ENCODE results near the gene GTPBP6.
"Not testable (repeated sequence)": the region's sequence is repeated elsewhere in the genome, so short reads cannot be mapped to it uniquely, and the experiment has no call there.

The GTPBP6 gene

DNA sequence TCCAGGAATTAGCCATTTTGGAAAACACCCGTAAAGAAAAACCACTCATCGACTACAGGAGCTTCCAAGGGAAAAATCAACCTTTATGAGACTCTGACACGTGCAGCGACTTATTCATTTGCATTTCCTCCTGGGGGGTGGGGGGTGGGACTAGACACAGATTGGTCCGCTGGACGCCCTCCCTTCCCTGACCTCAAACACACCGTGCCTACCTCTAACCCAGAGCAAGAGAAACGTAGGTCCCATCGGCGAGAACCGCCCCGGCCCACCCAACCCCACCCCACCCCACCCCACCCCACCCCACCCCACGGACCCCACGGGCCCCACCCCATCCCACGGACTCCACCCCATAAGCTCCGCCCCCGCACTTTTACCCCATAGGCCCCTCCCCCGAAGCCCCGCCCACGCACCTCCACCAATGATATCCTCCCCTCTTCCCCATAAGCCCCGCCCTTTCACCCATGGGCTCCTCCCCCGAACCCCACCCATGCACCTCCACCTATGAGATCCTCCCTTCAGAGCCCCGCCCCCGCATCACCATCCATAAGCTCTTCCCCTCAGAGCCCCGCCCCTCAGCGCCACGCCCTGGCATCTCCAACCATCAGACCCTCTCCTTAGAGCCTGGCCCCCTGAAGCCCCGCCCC is 1.1 kb downstream of the GTPBP6 start:
- Mint-ChIP-seq H3K27me3 (no peaks in the 10 kb centered on the region), H3K27ac (peak overlapping the region; percentile 79), H3K4me1 (peaks cover 20% of the 10 kb centered on the region), H3K36me3 (peaks cover 32% of the 10 kb centered on the region), H3K9me3 (peaks cover 3% of the 10 kb centered on the region), H3K4me3 (peak overlapping the region; percentile 79)
- no peak for ATAC-seq

DNA sequence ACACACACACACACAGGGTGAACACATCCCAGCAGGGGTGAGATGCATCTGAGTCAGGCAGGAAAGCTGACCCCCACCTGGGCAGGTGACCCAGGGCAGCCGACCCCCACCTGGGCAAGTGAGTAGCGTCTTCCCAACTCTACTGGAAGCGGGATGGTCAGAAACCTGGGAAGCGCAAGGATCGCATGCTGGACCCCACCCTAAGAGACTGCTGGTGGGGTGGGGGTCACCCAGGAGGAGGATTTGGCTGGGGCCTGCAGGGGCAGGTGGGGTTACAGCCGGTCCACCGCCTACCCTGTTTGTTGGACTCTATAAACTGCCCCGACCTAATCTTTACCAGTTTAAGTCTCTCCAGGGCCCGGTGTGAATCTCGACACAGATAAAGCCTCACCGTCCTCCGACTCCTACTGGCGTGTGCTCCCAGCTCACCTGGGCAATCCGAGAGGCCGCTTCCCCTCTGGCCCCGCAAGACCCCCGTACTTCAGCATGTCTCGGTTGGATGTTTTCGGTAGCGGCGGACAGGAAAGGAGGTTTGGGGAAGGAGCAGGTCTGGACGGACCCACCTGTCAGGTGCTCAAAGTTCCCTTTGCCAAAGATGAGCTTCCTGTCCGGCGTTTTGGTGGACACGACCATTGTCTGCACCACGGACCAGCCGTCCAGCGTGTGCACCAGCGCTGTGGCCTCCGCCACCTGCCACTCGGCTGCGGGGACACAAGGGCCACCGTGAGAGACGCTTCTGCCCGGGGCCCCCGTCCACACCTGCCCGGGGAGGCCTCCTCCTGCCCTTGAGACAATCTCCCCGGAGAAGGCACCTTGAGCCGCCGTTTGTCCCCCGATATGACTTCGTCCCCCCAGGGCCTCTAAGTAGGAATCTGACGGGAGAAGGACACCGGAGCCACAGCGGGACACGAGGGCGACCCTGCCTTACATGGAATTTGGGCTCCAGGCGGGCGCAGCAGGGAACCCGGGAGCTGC is 2.0 kb downstream of the GTPBP6 start:
- peaks cover 18% of the 10 kb centered on the region for H3K4me1 Mint-ChIP-seq
- H3K27me3 Mint-ChIP-seq: no peaks in the 10 kb centered on the region
- ATAC-seq: no peak
- H3K36me3 Mint-ChIP-seq: peaks cover 41% of the 10 kb centered on the region
- peaks cover 3% of the 10 kb centered on the region for H3K9me3 Mint-ChIP-seq
- peak overlapping the region; percentile 58 for H3K4me3 Mint-ChIP-seq
- peak overlapping the region; percentile 79 for H3K27ac Mint-ChIP-seq

DNA sequence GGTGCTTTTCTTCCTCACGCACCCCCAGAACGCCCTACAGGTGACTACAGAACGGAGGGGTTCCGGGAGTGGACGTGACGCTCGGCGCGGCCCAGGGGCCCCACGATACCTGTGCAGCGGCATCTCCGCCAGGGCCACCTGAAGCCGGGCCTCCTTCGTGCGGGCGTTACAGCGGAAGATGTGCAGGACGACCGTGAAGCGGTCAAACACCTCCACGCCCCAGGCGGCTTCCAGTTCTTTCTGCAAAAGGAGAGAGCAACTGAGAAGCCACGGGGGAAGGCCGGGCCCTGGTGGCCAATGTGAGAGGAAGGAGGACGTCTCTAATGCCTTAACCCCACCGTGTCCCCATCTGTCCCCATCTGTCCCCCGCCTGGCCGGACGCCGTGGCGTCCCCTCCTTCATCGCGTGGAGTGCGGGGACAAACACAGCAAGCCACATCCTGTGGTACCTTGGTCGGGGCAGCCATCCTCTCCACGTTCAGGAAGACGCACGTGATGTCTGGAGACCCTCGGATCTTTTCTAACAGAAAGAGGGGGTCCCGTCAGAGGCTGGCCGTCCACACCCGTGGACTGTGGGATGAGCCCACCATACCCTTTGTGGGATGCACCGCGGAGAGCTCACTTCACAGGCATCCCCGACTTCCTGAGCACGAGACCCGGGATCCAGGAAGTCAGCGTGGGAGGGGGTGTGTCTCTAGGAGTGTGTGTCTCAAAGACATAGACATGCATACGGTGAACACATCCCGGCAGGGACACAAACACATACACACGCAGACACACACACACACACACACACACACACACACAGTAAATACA is 3.6 kb downstream of the GTPBP6 start:
- Mint-ChIP-seq H3K4me1 (peaks cover 8% of the 10 kb centered on the region), H3K36me3 (peaks cover 56% of the 10 kb centered on the region), H3K27me3 (no peaks in the 10 kb centered on the region), H3K27ac (no peak overlapping the region), H3K4me3 (no peak overlapping the region), H3K9me3 (peaks cover 3% of the 10 kb centered on the region)
- no peak for ATAC-seq

DNA sequence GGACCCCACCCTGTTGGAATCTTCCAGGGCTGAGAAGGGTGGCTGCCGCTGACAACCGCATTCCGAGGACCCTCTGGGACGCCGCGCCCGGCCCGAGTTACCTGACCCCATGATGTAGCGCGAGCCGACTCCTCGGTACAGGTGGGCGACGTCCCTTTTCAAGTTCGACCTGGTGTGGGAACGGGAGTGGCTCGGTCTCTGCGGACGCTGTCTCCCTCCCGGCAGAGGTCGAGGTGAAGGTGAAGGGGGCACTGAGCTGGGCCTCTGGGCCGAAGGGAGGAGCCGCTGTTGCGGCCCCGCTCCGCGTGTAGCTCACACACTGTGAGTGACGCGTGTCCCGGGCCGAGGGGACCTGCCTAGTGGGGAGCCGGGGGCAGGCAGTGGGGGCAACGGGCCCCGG is 4.5 kb downstream of the GTPBP6 start:
- no peak overlapping the region for H3K27ac Mint-ChIP-seq
- H3K36me3 Mint-ChIP-seq: peaks cover 65% of the 10 kb centered on the region

DNA sequence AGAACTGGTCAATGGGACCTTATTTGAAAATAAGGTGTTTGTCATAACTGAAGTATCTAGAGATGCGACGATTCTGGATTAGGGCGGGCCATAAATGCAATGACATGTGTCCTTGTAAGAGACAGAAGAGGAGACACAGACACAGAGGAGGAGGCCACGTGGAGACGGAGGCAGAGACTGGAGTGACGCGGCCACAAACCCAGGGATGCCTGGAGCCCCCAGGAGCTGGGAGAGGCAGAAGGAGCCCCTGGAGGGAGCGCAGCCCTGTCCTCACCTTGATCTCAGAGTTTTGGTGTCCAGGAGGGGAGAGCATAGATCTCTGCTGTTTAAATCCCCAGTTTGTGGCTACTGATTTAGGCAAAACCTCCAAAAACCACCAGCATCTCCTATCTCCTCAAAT is 5.0 kb downstream of the GTPBP6 start:
- Mint-ChIP-seq H3K9me3 (peaks cover 3% of the 10 kb centered on the region), H3K27ac (no peak overlapping the region), H3K27me3 (no peaks in the 10 kb centered on the region), H3K36me3 (peaks cover 66% of the 10 kb centered on the region), H3K4me1 (peaks cover 6% of the 10 kb centered on the region), H3K4me3 (no peak overlapping the region)
- ATAC-seq: no peak

More for the DNA sequence above, 4.5 kb downstream of the GTPBP6 start:
- Mint-ChIP-seq H3K9me3 (peaks cover 3% of the 10 kb centered on the region), H3K4me1 (peaks cover 6% of the 10 kb centered on the region), H3K27me3 (no peaks in the 10 kb centered on the region), H3K4me3 (no peak overlapping the region)
- no peak for ATAC-seq

DNA sequence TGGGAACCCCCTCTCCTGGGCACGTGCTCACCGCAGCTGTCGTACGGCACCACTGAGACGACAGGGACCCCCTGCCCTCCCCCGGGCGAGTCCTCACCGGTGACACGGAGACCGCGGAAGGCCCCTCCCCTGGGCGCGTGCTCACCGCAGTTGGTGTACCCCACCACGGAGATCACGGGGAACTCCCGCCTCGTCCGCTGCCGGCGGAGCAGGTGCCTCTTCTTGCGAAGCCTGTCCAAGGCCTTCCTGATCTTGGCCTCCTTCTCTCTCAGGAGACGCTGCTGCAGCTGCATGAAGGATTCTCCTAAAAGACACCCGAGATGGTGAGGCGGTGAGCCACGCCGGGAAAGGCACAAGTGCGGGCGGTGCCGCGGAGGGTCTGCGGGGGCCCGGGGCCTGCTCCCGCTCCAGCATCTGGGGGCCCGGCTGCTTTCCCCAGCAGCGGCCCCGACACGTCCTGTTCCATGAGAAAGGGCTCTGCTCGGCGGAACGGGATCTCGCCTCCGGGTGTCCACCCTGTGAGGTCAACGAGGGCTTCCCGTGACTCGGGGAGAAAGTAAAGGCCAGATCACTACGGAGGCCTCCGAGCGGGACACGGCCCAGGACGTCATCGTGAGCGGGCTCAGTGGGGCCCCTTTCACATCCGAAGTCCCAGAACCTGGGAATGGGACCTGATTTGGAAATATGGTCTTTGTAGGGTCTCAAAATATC is 5.8 kb downstream of the GTPBP6 start:
- peaks cover 67% of the 10 kb centered on the region for H3K36me3 Mint-ChIP-seq
- H3K4me1 Mint-ChIP-seq: peaks cover 2% of the 10 kb centered on the region
- H3K27ac Mint-ChIP-seq: no peak overlapping the region
- no peak overlapping the region for H3K4me3 Mint-ChIP-seq
- no peaks in the 10 kb centered on the region for H3K27me3 Mint-ChIP-seq
- peaks cover 1% of the 10 kb centered on the region for H3K9me3 Mint-ChIP-seq
- no peak for ATAC-seq

DNA sequence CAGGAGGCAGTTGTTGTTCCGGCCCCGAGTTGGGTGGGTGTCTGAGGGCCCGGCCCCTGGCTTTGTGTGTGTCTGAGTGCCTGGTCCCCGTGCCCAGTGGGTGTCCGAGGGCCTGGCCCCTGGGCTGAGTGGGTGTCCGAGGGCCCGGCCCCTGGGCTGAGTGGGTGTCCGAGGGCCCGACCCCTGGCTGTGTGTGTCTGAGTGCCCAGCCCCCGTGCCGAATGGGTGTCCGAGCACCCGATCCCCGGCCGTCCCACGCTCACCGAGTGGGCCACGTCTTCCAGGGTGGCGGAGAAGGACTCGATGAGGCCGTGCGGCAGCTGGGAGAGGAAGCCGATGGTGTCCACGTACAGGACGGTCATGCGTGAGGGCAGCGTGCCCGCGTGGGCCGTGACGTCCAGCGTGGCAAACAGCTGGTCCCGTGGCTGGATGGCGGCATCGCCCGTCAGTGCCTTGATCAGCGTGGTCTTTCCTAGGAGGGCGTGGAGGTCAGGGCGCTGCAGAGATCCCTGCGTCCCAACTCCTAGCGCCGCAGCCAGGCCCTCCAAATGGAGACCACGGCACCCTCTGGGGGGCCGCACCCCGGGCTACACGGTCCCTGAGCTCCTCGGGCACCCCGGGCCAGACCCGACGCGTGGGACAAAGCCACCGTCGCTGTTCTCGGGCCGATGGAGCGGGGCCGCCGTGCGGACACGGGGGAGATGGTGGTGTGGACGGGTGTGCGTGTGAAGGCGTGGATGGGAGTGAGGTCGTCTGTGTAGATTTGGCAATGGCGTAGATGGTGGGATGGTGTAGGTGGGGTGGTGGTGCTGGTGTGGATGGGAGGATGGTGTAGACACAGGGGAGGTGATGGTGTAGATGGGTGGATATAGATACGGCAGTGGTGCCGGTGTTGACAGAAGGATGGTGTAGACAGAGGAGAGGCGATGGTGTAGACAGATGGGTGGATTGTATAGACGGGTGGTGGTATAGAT is 7.2 kb downstream of the GTPBP6 start:
- no peaks in the 10 kb centered on the region for H3K4me1 Mint-ChIP-seq
- H3K4me3 Mint-ChIP-seq: no peak overlapping the region
- no peaks in the 10 kb centered on the region for H3K9me3 Mint-ChIP-seq
- H3K36me3 Mint-ChIP-seq: peaks cover 74% of the 10 kb centered on the region
- peak; percentile 28 for ATAC-seq
- no peaks in the 10 kb centered on the region for H3K27me3 Mint-ChIP-seq
- H3K27ac Mint-ChIP-seq: no peak overlapping the region

DNA sequence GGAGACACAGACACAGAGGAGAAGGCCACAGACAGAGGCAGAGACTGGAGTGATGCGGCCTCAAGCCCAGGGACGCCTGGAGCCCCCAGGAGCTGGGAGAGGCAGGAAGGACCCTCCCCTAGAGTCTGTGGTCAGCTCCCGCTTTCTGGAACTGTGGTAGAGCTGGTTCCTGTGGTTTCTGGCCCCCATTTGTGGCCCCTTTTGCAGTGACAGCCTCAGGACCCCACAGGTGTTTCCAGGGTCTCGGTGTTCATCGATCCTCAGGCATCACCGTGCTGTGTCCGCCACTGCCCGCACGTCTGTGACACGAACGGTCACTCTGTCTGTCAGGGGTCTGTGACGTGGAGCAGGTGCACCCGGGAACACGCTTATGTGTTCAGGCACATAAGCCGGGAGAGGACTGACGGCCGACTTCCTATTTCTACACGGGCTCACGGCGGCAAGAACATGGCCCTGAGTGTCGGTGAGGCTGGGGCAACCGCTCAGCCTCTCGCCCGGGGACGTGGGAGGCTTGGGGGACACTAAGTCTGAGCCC is 7.9 kb downstream of the GTPBP6 start:
- H3K4me1 Mint-ChIP-seq: no peaks in the 10 kb centered on the region
- H3K27ac Mint-ChIP-seq: no peak overlapping the region
- H3K27me3 Mint-ChIP-seq: no peaks in the 10 kb centered on the region
- H3K36me3 Mint-ChIP-seq: peaks cover 77% of the 10 kb centered on the region
- H3K4me3 Mint-ChIP-seq: no peak overlapping the region
- H3K9me3 Mint-ChIP-seq: no peaks in the 10 kb centered on the region
- ATAC-seq: no peak

DNA sequence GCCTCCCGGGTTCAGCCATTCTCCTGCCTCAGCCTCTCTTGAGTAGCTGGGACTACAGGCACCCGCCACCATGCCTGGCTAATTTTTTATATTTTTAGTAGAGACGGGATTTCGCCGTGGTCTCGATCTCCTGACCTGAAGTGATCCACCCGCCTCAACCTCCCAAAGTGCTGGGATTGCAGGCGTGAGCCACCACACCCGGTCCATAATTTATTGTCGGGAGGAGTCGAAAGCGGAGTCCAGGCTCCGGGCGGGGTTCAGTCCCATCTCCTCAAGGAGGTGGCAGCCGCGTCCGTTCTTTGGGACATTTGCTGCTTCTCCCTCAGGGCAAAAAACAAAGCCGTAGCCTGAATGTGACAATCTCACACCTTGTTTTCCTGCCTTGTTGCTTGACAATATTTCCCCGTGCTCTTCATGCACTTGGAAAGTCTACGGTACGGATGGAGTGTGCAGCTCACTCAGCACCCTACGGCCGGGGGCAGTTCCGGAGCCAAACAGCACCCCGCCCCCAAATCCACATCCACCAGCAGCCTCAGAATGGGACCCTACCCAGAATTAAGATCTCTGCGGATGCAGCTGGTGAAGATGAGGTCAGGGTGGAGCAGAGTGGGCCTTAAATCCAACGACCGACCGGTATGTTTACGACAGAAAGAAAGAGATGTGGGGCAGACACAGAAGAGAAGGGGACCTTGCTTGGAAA is 9.6 kb downstream of the GTPBP6 start:
- no peaks in the 10 kb centered on the region for H3K9me3 Mint-ChIP-seq
- H3K27ac Mint-ChIP-seq: no peak overlapping the region
- H3K4me1 Mint-ChIP-seq: no peaks in the 10 kb centered on the region
- H3K36me3 Mint-ChIP-seq: peaks cover 81% of the 10 kb centered on the region
- H3K4me3 Mint-ChIP-seq: no peak overlapping the region
- ATAC-seq: no peak
- no peaks in the 10 kb centered on the region for H3K27me3 Mint-ChIP-seq

DNA sequence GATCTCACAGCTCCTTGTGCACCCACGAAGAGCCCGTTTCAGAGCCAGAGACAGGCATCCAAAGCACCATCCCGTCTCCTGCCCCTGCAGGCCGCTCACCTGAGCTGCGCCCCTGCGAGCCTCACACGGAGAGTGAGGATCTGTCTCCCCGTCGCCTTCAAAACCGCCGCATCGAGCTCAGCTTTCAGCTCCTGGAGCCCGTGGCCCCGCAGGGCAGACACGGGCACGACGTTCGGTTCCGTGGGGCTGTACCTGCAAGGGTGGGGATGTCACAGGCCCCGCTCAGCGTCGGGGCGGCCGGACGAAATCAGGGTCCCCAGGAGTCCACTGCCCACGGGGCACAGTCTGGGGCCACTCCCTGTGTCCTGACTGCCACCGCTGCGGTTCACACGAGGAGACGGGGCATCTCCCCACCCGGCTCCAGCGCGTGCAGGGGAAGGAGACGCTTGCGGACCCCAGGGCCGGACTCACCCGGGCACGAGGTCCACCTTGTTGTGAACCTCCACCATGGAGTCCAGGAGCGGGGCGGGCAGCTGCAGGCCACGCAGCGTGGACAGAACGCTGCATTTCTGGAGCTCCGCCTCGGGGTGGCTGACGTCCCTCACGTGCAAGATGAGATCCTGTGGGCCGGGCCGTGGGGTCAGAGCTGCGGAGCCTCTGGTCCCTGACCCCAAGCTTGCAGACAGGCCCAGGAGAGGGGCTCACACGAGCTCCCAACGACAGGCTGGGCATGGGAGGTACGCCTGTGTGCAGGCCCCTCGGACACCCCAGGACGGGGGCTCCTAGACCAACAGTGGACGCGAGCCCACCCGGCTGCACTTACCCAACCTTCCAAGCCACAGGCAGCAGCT is 11.1 kb downstream of the GTPBP6 start:
- no peaks in the 10 kb centered on the region for H3K9me3 Mint-ChIP-seq
- no peak for ATAC-seq
- H3K27me3 Mint-ChIP-seq: no peaks in the 10 kb centered on the region
- H3K4me1 Mint-ChIP-seq: no peaks in the 10 kb centered on the region
- H3K4me3 Mint-ChIP-seq: no peak overlapping the region
- H3K27ac Mint-ChIP-seq: no peak overlapping the region
- peaks cover 74% of the 10 kb centered on the region for H3K36me3 Mint-ChIP-seq

DNA sequence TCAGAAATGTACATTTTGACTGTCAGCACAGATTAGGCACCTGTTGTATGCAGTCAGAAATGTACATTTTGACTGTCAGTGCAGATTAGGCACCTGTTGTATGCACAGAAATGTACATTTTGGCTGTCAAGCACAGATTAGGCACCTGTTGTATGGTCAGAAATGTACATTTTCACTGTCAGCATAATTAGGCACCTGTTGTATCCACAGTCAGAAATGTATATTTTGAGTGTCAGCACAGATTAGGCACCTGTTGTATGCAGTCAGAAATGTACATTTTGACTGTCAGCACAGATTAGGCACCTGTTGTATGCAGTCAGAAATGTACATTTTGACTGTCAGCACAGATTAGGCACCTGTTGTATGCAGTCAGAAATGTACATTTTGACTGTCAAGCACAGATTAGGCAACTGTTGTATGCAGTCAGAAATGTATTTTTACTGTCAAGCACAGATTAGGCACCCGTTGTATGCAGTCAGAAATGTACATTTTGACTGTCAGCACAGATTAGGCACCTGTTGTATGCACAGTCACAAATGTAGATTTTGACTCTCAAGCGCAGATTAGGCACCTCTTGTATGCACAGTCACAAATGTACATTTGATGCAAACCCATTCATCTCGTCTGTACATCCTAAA is 11.9 kb downstream of the GTPBP6 start:
- not testable (repeated sequence) for H3K27me3 Mint-ChIP-seq, H3K4me3 Mint-ChIP-seq, H3K9me3 Mint-ChIP-seq, ATAC-seq, H3K4me1 Mint-ChIP-seq, H3K27ac Mint-ChIP-seq
- H3K36me3 Mint-ChIP-seq: peaks cover 74% of the 10 kb centered on the region
